ENCODE measurements around the gene TCAF1.

TCAF1 gene, protein sequence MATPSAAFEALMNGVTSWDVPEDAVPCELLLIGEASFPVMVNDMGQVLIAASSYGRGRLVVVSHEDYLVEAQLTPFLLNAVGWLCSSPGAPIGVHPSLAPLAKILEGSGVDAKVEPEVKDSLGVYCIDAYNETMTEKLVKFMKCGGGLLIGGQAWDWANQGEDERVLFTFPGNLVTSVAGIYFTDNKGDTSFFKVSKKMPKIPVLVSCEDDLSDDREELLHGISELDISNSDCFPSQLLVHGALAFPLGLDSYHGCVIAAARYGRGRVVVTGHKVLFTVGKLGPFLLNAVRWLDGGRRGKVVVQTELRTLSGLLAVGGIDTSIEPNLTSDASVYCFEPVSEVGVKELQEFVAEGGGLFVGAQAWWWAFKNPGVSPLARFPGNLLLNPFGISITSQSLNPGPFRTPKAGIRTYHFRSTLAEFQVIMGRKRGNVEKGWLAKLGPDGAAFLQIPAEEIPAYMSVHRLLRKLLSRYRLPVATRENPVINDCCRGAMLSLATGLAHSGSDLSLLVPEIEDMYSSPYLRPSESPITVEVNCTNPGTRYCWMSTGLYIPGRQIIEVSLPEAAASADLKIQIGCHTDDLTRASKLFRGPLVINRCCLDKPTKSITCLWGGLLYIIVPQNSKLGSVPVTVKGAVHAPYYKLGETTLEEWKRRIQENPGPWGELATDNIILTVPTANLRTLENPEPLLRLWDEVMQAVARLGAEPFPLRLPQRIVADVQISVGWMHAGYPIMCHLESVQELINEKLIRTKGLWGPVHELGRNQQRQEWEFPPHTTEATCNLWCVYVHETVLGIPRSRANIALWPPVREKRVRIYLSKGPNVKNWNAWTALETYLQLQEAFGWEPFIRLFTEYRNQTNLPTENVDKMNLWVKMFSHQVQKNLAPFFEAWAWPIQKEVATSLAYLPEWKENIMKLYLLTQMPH

DNA sequence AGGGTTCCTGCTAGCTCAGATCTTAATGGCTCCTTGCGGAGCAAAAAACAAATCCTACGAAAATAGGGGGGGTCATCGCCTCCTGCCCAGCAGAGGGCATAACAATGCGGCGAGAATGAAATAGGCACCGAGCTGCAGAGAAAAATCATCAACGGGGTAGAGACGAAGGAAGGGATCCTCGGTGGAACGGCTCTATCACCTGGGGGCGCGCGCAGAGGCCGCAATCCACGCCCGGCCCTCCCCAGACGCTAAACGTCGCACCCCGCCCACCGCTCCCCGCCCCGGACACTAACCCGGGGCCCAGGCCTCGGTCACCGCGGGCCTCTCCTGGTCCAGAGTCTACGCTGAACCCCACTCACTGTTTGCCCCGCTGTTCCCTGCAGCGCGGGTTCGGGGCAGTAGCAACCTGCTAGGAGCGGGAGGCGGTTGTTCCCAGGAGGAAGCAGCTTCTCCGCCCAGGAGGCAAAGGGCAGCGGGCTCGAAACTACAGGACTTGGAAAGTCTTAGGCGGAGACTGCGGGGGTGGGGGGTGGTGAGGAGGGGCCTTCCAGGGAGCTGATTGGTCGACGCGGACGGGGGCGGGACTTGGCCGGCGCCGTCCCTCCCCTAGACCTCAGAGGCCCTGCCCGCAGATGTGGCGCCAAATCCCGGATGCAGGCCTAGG, at the start of gene TCAF1:
TCAF1 (minus strand) TSS at position 509 of the 664 bp plus-strand sequence. CDS start 25,568 bp downstream, outside the sequence.
- peak; percentile 93 for DNase-seq

- DNase-seq = no peak
These were observed 46.8 kb upstream of the TCAF1 start for GRCh38 chr7:143948733-143949132.

GRCh38 chr7:143947111-143947510, 45.1 kb upstream of the TCAF1 start:
- DNase-seq = no peak

- no peak for DNase-seq
These were observed 43.4 kb upstream of the TCAF1 start for GRCh38 chr7:143945423-143945822.

GRCh38 chr7:143938379-143939243, 36.6 kb upstream of the TCAF1 start:
- no peak for DNase-seq

DNA sequence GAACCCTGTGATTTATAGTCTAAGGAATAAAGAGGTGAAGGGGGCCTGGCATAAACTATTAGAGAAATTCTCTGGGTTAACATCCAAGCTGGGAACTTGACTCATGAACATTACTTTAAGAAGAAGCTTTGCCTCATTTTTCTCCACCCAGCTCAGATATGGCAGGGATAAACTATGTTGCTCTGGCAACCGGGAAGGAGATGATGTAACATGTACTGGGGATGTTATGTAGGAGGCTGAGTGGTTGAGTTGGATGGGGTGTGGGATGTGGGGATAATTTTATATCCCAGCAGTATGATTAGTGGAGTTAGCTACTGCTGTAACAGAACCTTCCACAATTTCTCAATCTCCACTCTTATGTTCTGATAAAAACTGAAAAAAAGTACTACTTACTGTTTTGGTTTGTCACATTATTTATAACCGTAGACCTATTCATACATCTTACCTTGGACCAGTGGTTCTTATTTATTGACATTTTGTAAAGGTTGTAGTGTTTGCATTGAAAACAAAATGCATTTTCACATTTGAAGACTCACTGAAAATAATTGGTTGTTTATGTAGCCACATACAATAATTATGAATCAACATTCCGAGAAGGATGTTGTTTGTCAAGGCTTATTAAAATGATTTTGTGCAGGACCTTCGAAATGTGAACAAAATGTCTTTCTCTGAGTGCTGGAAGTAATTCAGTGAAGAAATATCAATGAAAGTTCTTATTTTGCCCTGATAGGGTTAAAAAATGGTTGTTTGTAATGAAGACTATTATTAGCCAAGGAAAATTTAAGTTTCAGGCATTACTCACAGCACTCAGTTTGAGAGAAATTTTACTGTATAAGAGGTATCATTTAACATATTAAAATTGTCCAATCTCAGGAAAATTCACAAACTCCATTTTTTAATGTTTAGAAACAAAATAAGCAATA, 34.4 kb upstream of the TCAF1 start:
- no peak for DNase-seq

- no peak for DNase-seq
These were observed 32.8 kb upstream of the TCAF1 start, which contains the start of gene OR2F2 for GRCh38 chr7:143934526-143935325. OR2F2 (plus strand) TSS chr7:143935233; CDS start chr7:143935233, 0 bp downstream.

GRCh38 chr7:143931739-143932138, 29.8 kb upstream of the TCAF1 start:
- DNase-seq = peak; percentile 5

- peak; percentile 68 for DNase-seq
These were observed 27.4 kb upstream of the TCAF1 start for GRCh38 chr7:143929224-143929920.

DNA sequence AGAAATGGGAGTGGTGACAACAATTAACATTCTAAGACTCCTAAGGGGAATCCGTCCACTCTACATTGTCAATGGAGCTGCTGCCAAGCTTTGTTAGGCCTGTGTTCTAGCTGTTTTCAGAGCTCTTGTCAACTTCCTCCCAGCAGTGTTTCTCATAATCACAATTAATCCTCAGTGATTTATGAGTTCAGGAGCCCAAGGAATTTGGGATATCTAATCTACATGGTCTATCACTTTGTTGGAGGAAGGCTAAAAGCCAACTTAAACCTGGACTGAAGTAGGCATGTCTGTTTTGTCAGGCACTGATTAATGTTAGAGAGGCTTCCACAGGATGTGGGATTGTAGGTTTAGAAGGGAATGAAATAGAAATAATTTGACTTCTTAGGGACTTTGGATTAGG, 22.9 kb upstream of the TCAF1 start:
- no peak for DNase-seq

DNA sequence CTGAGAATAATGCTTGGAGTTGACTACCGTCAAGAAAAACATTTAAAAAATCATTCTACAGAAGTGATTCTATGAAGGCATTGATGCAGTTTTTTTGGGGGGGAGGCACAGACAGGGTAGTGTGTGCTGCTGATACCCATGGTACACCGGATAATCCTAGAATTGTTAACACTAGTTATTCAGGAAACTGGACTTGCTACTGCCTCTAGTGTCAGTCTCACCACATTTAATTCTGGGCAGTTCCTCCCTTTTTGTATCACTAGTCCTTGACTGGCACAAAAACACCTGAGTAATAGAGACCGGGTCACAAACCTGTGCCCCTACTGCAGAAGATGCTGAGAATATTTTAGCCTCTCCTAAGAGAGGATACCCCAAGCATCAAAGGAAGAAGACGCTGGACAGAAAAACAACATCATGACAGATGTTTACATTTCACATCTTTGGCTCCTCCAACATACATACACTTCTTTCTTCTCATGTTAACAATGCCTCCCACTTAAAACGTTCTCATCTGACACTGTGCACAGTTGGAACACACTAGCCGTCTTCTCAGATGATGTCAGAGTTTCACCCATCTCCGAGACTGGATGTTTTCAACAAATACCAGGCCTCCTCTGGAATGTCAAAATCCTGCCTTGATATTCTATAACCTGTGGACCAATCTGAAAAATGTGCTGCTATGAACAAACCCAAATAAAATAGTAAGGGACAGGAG, 13.1 kb upstream of the TCAF1 start:
- no peak for DNase-seq

- DNase-seq = no peak
These were observed 12.1 kb upstream of the TCAF1 start for GRCh38 chr7:143913945-143914615.

DNA sequence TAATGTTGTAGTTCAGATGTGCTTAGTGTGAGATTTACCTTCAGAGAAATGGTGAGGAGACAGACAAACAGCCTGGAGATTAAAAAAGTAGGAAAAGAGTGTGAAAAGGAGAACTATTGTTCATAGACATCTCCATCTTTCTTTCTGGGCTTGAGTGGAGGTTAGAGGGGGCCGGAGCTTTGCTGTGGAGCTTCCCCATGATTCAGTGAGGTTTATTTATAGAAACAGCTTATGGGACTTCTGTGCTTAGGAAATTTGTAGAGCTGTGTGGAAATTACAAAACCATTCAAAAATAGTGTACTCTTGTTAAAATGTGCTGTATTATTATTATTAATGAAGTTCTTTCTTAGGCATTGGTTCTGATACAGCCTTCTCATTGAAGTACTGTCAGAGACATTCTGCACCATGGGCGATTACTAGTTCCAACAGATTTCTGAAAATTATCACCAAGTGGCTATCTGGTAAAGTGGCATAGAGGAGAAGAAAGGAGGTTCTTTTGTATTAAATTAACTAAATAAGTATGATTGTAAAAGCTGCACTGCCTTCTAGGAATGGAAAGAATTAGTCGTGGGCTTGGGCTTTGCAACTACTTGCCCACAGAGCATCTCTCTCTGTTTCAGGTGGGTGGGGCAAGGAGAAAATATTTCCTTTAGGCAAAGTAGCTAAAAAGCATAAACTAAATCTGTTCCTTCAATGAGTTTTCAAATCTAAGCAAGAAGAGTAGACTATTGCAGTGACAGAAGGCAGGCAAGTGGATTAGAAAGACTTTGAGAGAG, 8.7 kb upstream of the TCAF1 start:
- no peak for DNase-seq

DNA sequence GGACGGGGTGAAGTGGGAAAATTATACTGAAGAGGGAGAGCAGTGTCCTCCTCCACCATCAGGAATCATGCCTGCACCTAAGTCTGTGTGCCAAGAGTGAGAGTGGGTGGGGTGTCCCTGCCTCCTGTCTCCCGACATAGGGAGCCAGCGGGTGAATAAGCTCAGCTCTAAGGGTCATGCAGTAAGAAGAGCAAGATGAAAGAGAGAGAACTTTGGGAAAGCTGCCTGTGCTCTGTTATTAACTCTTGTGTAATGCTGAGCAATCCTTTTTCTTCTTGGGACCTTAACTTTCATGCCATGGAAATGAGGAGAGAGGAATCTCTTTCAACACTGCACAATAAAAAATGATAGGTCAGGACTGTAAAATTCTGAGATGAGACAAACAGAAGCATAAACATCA, 7.9 kb upstream of the TCAF1 start:
- DNase-seq = no peak

- no peak for DNase-seq
These were observed 6.1 kb upstream of the TCAF1 start for GRCh38 chr7:143908120-143908519.

GRCh38 chr7:143906895-143907294, 4.9 kb upstream of the TCAF1 start:
- DNase-seq = no peak

DNA sequence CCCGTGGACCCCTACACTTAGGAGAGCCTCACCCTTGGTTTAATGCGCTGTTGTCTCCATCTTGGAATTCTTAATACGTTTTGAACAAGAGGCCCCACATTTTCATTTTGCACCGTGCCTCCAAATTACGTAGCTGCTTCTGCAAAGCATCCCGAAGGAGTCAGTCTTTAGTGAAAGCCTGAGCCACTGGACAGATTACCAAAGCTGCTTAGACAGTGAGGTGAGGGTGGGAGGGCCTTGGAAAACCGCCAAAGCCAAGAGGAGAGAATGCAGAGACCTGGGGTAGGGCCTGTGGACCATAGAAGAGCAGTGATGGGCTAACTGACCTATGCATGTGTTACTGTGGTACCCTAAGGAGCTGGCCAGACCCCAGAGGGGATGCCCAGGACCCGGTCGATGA, 4.2 kb upstream of the TCAF1 start:
- DNase-seq = no peak

All from activated CD4-positive, alpha-beta T cell treated with anti-CD3 and anti-CD28 coated beads, Interleukin-2, Interleukin-6, amounts not matched to agents 100 ng/mL and 50 ng/mL, durations not matched to agents 16 hours and 8 hours (primary cell).